Ovary (tissue), 9 donors: ENCODE data around the gene BECN2. TPM values are rescaled to one million over a fixed set of nuclear protein-coding genes. Genes with fewer than 3 reads are reported as not detected.

Source experiments
- DNase-seq, 5 donors: peaks; one replicate each; pipeline ENCODE4 v3.0.0-alpha.2; 2019 to 2020
- H3K27ac ChIP-seq, 2 donors: fragments of 200-600 bp; one replicate each; pipeline versions ENCODE4 v1.5.1 to v1.8.0; 2019 to 2022
- H3K27me3 ChIP-seq: fragments of 200-600 bp; one replicate; pipeline ENCODE4 v1.8.0; 2022
- H3K36me3 ChIP-seq: fragments of 200-600 bp; sonication (generic); one replicate; pipeline ENCODE4 v1.5.1; 2019
- H3K4me1 ChIP-seq: one replicate; pipeline ENCODE4 v1.8.1; 2013; ENCODE audit warnings: mild to moderate bottlenecking, moderate library complexity; ENCODE audit not compliant: insufficient read depth
- H3K4me3 ChIP-seq: fragments of 200-600 bp; sonication (generic); one replicate; pipeline ENCODE4 v1.5.1; 2017
- H3K9me3 ChIP-seq, 2 donors: fragments of 200-600 bp in 1 of 2; sonication (generic) in 1 of 2; one replicate each; pipeline versions ENCODE4 v1.5.1 to v1.8.1; 2013 to 2019; ENCODE audit warnings: mild to moderate bottlenecking in 1 of 2, moderate library complexity in 1 of 2
- CTCF ChIP-seq, 3 donors: fragments of 450-650 bp in 2 of 3; fragments of 200-600 bp in 1 of 3; IDR thresholded peaks; one replicate each; pipeline versions ENCODE4 v1.5.1 to v1.8.0; 2016 to 2022; ENCODE audit warnings: antibody characterized with exemption in 3 of 3, mild to moderate bottlenecking in 1 of 3
- EP300 ChIP-seq: sonication (generic); formaldehyde crosslinking; IDR thresholded peaks from one replicate; pipeline ENCODE4 v1.6.1; 2017; ENCODE audit warnings: antibody characterized with exemption
- POLR2A ChIP-seq: fragments of 450-650 bp; IDR thresholded peaks from one replicate; pipeline ENCODE4 v1.6.1; 2017; ENCODE audit warnings: antibody characterized with exemption, mild to moderate bottlenecking, moderate library complexity
- WGBS, 3 donors: extraction: QIAGEN DNeasy Blood & Tissue Kit in 1 of 3; methylation state at CpG; one replicate each; pipeline versions ENCODE4 v1.1.5 to v1.1.7; 2013 to 2017; 5-methylcytosine and 5-hydroxymethylcytosine counted together
- intact Hi-C, 4 donors: fragments of 100-400 bp; cut with DNase I; formaldehyde crosslinking; loops; one replicate each; pipeline versions ENCODE4 v1.11.0 to v1.15.1; 2022 to 2023
- polyA plus RNA-seq, 2 donors: library from polyadenylated mRNA; stranded (reverse); fragments of 200-250 nt in 1 of 2; fragments of 350-450 nt in 1 of 2; fragmentation: Illumina TruSeq in 1 of 2; extraction: RNeasy Lipid Tissue Mini Kit (QIAGEN cat#74804) in 1 of 2; gene quantifications; one replicate each; pipeline ENCODE4 v1.2.3, GENCODE V29; 2013 to 2014
- total RNA-seq, 7 donors: library from RNA; depleted of rRNA in 2 of 7; stranded (reverse); fragments of >200 nt in 2 of 7; fragmentation: NEBNext Ultra II Directional in 3 of 7; extraction: Animal tissue kit (Norgen Biotek cat#: 25700) in 3 of 7; gene quantifications; one replicate each; pipeline versions ENCODE4 v1.1.0 to v1.2.4, GENCODE V29; 2016 to 2023
- donor health status: DM: no; HTN: no; CAD: no; lungs with moderate emphysema.
- donor health status: DM: no; HTN: no; CAD: no.
- donor health status: Bipolar disorder and iron deficiency.
- donor health status: DM: yes; HTN: yes; CAD: no.
- donor health status: DM: no; HTN: no; CAD: no.
- donor health status: DM: yes; HTN: yes; CAD: no.

BECN2 gene
- total and polyA plus RNA-seq, 9 donors, result not detected

GRCh38 chr1:241934201-241934848 is 23.2 kb upstream of the BECN2 start:
- Histone ChIP-seq H3K36me3 (no peaks in the 10 kb centered on the region), H3K9me3 (no peaks in the 10 kb centered on the region), H3K4me1 (peaks cover 2% of the 10 kb centered on the region), H3K4me3 (no peak overlapping the region), H3K27me3 (no peaks in the 10 kb centered on the region), H3K27ac (peak overlapping the region in 1 of 2 donors; percentile 53)
- WGBS, 3 donors, result 15 to 22% (median 16%) methylated on average over 12 of the region's 12 CpGs
- DNase-seq, result peak; percentile 66 to 78 (median 73)
- intact Hi-C loops, result no loop called here
- TF ChIP-seq EP300, result no peak
- no peak for TF ChIP-seq CTCF (IDR thresholded peaks at IDR 0.05)
- TF ChIP-seq POLR2A, result no peak

GRCh38 chr1:241934866-241935265 is 22.7 kb upstream of the BECN2 start:
- WGBS, 3 donors, result 21 to 33% (median 22%) methylated on average over 7 of the region's 7 CpGs
- Histone ChIP-seq H3K36me3 (no peaks in the 10 kb centered on the region), H3K27ac (peak overlapping the region in 1 of 2 donors; percentile 53), H3K27me3 (no peaks in the 10 kb centered on the region), H3K9me3 (no peaks in the 10 kb centered on the region), H3K4me1 (peaks cover 2% of the 10 kb centered on the region), H3K4me3 (no peak overlapping the region)
- TF ChIP-seq EP300 (no peak), POLR2A (no peak), CTCF (IDR thresholded peaks at IDR 0.05) (no peak)
- peak in 4 of 5 donors; percentile 19 to 47 (median 30) for DNase-seq
- intact Hi-C loops, result no loop called here

- intact Hi-C loops, result no loop called here
- DNase-seq, result no peak
- Histone ChIP-seq H3K9me3 (no peaks in the 10 kb centered on the region), H3K36me3 (no peaks in the 10 kb centered on the region), H3K27me3 (no peaks in the 10 kb centered on the region), H3K27ac (no peak overlapping the region), H3K4me1 (no peaks in the 10 kb centered on the region), H3K4me3 (no peak overlapping the region)
- TF ChIP-seq POLR2A (no peak), EP300 (no peak), CTCF (IDR thresholded peaks at IDR 0.05) (no peak)
- 60 to 62% (median 60%) methylated on average over 1 of the region's 1 CpG for WGBS, 3 donors
Measured at GRCh38 chr1:241939798-241940197, 17.8 kb upstream of the BECN2 start.

GRCh38 chr1:241942738-241943137 is 14.8 kb upstream of the BECN2 start:
- no peaks in the 10 kb centered on the region for H3K4me1 ChIP-seq
- no peaks in the 10 kb centered on the region for H3K9me3 ChIP-seq
- DNase-seq, result no peak
- no peaks in the 10 kb centered on the region for H3K27me3 ChIP-seq
- TF ChIP-seq CTCF (IDR thresholded peaks at IDR 0.05), result no peak
- intact Hi-C loops, result no loop called here
- no peak overlapping the region for H3K4me3 ChIP-seq
- H3K36me3 ChIP-seq, result no peaks in the 10 kb centered on the region
- H3K27ac ChIP-seq, result no peak overlapping the region
- 81 to 86% (median 84%) methylated on average over 4 of the region's 4 CpGs for WGBS, 3 donors
